HCT116 (cell line): ENCODE data around the gene MXRA5.

Source experiments
- ELF1 ChIP-seq: IDR thresholded peaks from 2 replicates; pipeline ENCODE4 v1.6.1; 2012; ENCODE audit warnings: low read depth, borderline replicate concordance
- EZH2phosphoT487 ChIP-seq: fragments of 200-600 bp; IDR thresholded peaks from 2 replicates; pipeline ENCODE4 v1.6.1; 2018; ENCODE audit warnings: antibody characterized with exemption, borderline replicate concordance
- POLR2A ChIP-seq: IDR thresholded peaks from 2 replicates; pipeline ENCODE4 v1.7.0; 2011; ENCODE audit warnings: borderline replicate concordance; ENCODE audit not compliant: insufficient read depth, insufficient read length; ENCODE audit errors: extremely low read depth
- POLR2AphosphoS5 ChIP-seq: IDR thresholded peaks from 2 replicates; pipeline ENCODE4 v1.6.1; 2011; ENCODE audit warnings: mild to moderate bottlenecking, low read depth, low read length, moderate library complexity
- SP1 ChIP-seq: IDR thresholded peaks from 2 replicates; pipeline ENCODE4 v1.6.1; 2012; ENCODE audit warnings: low read depth
- TCF7L2 ChIP-seq: IDR thresholded peaks from 2 replicates; pipeline ENCODE4 v1.7.0; 2011; ENCODE audit warnings: borderline replicate concordance, inconsistent platforms; ENCODE audit not compliant: insufficient read depth, insufficient read length; ENCODE audit errors: extremely low read depth
- YY1 ChIP-seq: IDR thresholded peaks from 2 replicates; pipeline ENCODE4 v1.6.1; 2011; ENCODE audit warnings: low read length, low read depth, moderate library complexity, mild to moderate bottlenecking; ENCODE audit not compliant: insufficient replicate concordance; ENCODE audit errors: extremely low read depth
- ZFX ChIP-seq: fragments of 450-650 bp; IDR thresholded peaks from 2 replicates; pipeline ENCODE4 v1.6.1; 2017
- TF ChIP-seq, protein P1 (sequence below), 3 experiments: fragments of 200-600 bp in 1 of 3; sonication (generic) in 1 of 3; IDR thresholded peaks in 2 of 3; conservative IDR thresholded peaks in 1 of 3; 2 replicates each; pipeline ENCODE4 v1.5.1; 2012 to 2017; ENCODE audit warnings: low read depth in 2 of 3, low read length in 2 of 3, antibody characterized with exemption in 1 of 3, borderline replicate concordance in 1 of 3, control low read depth in 1 of 3, mild to moderate bottlenecking in 1 of 3, mixed read lengths in 1 of 3, mixed run types in 1 of 3, moderate library complexity in 1 of 3; ENCODE audit not compliant: insufficient read depth in 1 of 3

GRCh38 chrX:3360881-3361280, 14.4 kb upstream of the MXRA5 start:
- no peak for TF ChIP-seq EZH2phosphoT487
- TF ChIP-seq, protein P1, sequence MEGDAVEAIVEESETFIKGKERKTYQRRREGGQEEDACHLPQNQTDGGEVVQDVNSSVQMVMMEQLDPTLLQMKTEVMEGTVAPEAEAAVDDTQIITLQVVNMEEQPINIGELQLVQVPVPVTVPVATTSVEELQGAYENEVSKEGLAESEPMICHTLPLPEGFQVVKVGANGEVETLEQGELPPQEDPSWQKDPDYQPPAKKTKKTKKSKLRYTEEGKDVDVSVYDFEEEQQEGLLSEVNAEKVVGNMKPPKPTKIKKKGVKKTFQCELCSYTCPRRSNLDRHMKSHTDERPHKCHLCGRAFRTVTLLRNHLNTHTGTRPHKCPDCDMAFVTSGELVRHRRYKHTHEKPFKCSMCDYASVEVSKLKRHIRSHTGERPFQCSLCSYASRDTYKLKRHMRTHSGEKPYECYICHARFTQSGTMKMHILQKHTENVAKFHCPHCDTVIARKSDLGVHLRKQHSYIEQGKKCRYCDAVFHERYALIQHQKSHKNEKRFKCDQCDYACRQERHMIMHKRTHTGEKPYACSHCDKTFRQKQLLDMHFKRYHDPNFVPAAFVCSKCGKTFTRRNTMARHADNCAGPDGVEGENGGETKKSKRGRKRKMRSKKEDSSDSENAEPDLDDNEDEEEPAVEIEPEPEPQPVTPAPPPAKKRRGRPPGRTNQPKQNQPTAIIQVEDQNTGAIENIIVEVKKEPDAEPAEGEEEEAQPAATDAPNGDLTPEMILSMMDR (IDR thresholded peaks at IDR 0.05 in 2 of 3, conservative IDR thresholded peaks at IDR 0.05 in 1 of 3; ENCODE audit: borderline replicate concordance in 1 of 3, insufficient read depth in 1 of 3, low read depth in 2 of 3, low read length in 2 of 3), result no peak
- no peak for TF ChIP-seq TCF7L2
- TF ChIP-seq SP1, result no peak
- TF ChIP-seq POLR2AphosphoS5, result no peak
- TF ChIP-seq ELF1, result no peak
- no peak for TF ChIP-seq ZFX
- no peak for TF ChIP-seq POLR2A
- TF ChIP-seq YY1, result no peak
